Body of pancreas (tissue), 4 donors: ENCODE measurements around the gene STK26.

Experiments
- CTCF ChIP-seq, 7 experiments: fragments of 450-650 bp in 4 of 7; fragments of 200-600 bp in 3 of 7; sonication (generic) in 3 of 7; IDR thresholded peaks; one replicate each; pipeline ENCODE4 v1.5.1; 2016 to 2019; ENCODE audit warnings: antibody characterized with exemption in 7 of 7
- POLR2A ChIP-seq, 3 donors: fragments of 450-650 bp; IDR thresholded peaks; one replicate each; pipeline ENCODE4 v1.6.1; 2016; ENCODE audit warnings: antibody characterized with exemption in 3 of 3, mild to moderate bottlenecking in 2 of 3

- no peak for TF ChIP-seq CTCF (IDR thresholded peaks at IDR 0.05)
- TF ChIP-seq POLR2A (IDR thresholded peaks at IDR 0.05): no peak
These were observed 34.9 kb downstream of the STK26 start for GRCh38 chrX:132058050-132058449.
